Adrenal gland (tissue), 5 donors: ENCODE measurements around the gene WWP2.

ENCODE experiments used
- POLR2A ChIP-seq, 2 donors: fragments of 450-650 bp; IDR thresholded peaks; one replicate each; pipeline ENCODE4 v1.6.1; 2017; ENCODE audit warnings: antibody characterized with exemption in 2 of 2, mild to moderate bottlenecking in 2 of 2, moderate library complexity in 1 of 2
- TF ChIP-seq, protein P1 (sequence below), 6 experiments: fragments of 450-650 bp in 4 of 6; fragments of 200-600 bp in 2 of 6; sonication (generic) in 1 of 6; IDR thresholded peaks; 1 replicate in 5 of 6; 2 replicates in 1 of 6; pipeline versions ENCODE4 v1.5.1 to v1.8.0; 2016 to 2021; ENCODE audit warnings: antibody characterized with exemption in 6 of 6, mild to moderate bottlenecking in 2 of 6, moderate library complexity in 1 of 6
- donor health status: DM: no; HTN: no; CAD: no.

DNA sequence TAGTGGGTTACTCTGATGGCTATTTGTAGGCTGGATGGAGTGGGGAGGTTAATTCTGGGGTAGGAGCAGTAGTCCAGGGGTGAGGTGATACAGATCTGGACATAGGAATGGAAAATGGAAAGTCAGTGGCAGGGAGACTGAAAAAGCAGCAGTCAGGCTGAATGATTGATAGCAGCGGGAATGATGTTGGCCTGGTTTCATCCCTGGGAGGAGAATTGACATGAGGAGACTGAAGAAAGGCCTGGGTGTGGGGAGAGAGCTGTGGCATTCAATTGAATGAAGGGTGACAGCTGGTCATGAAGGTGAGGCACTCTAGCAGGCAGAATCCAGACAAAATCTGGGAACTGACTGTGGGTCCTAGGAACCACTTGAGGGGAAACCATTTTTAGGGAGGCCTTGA is 154.3 kb downstream of the WWP2 start:
- TF ChIP-seq, protein P1, sequence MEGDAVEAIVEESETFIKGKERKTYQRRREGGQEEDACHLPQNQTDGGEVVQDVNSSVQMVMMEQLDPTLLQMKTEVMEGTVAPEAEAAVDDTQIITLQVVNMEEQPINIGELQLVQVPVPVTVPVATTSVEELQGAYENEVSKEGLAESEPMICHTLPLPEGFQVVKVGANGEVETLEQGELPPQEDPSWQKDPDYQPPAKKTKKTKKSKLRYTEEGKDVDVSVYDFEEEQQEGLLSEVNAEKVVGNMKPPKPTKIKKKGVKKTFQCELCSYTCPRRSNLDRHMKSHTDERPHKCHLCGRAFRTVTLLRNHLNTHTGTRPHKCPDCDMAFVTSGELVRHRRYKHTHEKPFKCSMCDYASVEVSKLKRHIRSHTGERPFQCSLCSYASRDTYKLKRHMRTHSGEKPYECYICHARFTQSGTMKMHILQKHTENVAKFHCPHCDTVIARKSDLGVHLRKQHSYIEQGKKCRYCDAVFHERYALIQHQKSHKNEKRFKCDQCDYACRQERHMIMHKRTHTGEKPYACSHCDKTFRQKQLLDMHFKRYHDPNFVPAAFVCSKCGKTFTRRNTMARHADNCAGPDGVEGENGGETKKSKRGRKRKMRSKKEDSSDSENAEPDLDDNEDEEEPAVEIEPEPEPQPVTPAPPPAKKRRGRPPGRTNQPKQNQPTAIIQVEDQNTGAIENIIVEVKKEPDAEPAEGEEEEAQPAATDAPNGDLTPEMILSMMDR (IDR thresholded peaks at IDR 0.05), result no peak
- TF ChIP-seq POLR2A (IDR thresholded peaks at IDR 0.05), result no peak
